ENCODE data around the gene TRMU.
"Not testable (repeated sequence)": the region's sequence is repeated elsewhere in the genome, so short reads cannot be mapped to it uniquely, and the experiment has no call there.

The TRMU gene

GRCh38 chr22:46382524-46382923, 47.0 kb downstream of the TRMU start:
- FAIRE-seq (no peak), DNase-seq (ENCODE audit: low spot score) (no peak)

DNA sequence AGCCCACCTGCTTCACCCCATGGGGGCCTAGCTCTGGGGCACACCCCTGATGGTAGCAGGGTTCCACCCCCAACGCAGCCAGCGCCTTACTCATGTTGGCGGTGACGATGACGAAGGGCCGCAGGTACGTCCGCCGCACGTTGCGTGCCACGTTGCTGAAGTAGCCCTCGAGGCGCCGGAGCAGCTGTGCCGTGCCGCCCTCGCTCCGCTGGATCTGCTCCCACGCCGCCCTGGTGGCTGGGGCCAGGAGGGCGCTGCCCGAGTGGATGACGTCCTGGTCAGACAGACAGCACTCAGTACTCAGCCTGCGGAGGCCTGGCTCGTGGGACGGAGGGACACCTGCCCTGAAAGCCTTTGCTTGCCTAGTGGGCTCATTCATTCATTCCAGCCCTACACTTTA, 50.8 kb downstream of the TRMU start:
- DNase-seq (ENCODE audit: low spot score) (no peak), FAIRE-seq (no peak)

GRCh38 chr22:46387748-46388147, 52.2 kb downstream of the TRMU start:
- no peak for DNase-seq (ENCODE audit: low spot score)
- no peak for FAIRE-seq

DNA sequence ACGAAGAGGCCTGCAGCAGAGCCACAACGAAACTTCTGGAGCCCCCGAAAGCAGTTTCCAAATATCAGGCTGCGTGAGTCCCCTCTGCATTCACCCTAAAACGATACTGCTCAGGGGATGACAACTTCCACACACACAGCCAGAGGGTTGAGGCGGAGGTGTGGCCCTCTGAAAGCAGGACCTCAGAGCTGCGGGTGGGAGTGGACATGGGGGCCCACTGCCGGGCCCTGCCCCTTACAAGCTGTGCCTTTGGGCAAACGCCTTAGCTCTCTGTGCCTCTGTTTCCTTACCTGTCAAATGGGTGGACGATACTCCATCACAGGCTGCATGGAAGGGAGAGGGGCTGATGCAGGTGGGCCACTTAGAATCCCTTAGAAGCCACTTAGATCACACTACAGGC, 53.1 kb downstream of the TRMU start:
- FAIRE-seq (no peak), DNase-seq (ENCODE audit: low spot score) (no peak)

DNA sequence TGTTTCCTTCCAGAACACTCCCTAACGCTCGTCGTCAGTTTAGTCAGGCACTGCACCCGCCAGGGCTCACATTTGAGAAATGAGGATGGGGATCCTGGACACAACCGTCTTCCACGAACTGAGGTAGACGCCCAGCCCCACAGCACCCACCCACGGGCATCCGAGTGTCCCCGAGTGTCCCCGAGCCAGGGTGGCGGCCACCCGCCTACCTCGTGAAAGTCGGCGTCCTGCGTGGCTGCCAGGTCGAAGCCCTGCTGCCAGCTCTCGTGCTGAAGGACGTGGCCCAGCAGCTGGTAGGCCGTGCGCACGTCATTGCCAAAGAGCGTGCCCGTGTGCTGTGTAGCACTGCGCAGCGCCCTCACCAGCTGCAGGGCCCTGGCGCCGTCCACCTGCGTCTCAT, 53.6 kb downstream of the TRMU start:
- FAIRE-seq (no peak), DNase-seq (ENCODE audit: low spot score) (no peak)

GRCh38 chr22:46390105-46390651, 54.7 kb downstream of the TRMU start:
- no peak for DNase-seq (ENCODE audit: low spot score)
- FAIRE-seq: no peak

DNA sequence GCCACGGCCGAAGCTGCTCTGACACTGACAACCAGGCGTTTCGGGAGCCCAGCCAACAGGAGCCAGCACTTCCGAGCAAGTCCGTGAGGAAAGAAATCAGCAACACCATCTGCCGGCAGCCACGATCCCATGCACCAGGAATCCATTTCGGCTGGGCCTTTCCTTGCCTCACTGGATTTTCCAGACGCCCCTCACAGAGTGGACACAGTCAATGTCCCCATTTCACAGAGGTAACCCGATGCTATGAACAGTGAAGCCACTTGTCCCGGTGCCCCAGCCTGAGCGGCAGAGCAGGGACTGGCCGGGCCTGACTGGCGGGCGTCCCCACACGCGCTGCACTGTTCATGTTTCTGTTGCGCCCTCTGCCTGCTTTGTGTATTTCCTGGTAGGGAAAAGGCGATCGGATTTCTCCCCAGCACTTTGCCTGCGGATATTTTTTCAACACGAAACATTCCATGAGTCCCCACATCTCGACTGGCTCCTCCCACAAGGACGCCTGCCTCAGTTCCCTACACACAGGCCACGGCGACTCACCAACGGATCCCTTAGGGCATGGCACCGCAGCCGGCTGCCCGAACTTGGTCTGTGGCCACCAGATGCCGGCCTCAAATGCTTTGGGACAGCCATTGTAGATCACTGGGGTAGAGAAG, 55.3 kb downstream of the TRMU start:
- no peak for DNase-seq (ENCODE audit: low spot score)

DNA sequence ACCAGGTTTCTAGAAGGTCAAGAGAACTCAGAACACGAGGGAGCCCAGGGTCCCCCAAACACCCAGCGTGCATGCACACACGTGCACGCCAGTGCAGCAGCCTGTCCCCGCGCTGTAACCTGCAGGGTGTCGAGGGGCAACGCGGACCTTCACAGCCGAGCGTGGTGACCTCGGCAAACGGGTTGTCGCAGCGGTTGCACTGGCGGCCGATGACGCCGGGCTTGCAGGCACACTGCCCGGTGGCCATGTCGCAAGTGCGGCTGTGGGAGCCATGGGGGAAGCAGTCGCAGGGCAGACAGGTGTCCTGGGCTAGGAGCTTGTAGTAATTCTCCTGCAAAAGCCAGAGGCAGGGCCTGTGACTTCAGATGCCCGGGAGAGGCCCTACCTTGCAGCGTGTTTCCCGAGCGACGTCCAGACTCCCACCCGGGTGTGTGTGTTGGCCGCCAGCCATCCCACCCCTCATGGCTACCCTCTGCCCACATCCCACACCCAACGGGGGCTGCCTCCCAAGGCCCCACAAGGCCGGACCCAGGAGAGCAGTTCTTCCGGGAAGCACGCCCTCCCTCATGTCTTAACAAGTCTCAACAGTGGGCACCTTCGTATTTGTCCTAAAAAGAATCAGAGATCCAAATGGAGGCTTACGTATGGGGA, 56.1 kb downstream of the TRMU start:
- no peak for FAIRE-seq
- DNase-seq (ENCODE audit: low spot score): no peak

More for the DNA sequence above, 55.3 kb downstream of the TRMU start:
- FAIRE-seq: no peak

GRCh38 chr22:46392137-46392844, 56.8 kb downstream of the TRMU start:
- no peak for FAIRE-seq
- DNase-seq (ENCODE audit: low spot score): no peak

- no peak for DNase-seq (ENCODE audit: low spot score)
- no peak for FAIRE-seq
Observed at GRCh38 chr22:46393873-46394272, 58.4 kb downstream of the TRMU start.

DNA sequence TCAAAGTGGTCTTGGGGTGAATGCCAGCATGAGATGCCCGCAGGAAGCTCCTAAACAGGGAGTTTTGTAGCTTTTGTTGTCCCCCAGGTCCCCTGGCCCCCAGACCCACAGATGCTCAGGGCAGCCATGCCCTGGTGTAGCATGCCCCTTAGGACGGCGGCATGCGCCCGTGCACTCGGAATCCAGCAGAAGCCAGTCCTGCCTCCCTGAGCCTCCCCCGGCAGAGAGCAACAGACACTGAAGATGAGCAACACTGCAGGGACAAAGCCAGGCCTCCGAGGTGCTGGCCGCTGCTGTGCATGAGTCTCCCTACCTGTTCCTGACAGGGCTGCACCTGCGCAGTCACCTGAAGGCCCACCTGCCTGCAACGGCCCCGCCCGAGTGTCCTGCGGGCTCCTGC, 59.1 kb downstream of the TRMU start:
- FAIRE-seq: no peak
- no peak for DNase-seq (ENCODE audit: low spot score)

GRCh38 chr22:46395145-46395544, 59.6 kb downstream of the TRMU start:
- no peak for FAIRE-seq
- no peak for DNase-seq (ENCODE audit: low spot score)

DNA sequence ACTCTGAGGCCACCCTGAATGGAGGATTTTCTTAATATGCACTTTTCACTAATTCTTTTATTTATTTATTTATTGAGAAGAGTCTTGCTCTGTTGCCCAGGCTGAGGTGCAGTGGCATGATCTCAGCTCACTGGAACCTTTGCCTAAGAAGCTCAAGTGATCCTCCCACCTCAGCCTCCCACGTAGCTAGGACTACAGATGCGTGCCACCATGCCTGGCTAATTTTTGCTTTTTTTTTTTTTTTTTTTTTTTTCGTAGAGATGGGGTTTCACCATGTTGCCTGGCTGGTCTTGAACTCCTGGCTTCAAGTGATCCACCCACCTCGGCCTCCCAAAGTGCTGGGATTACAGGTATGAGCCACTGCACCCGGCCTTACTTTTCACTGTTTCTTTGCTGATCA, 61.5 kb downstream of the TRMU start:
- DNase-seq (ENCODE audit: low spot score); FAIRE-seq: not testable (repeated sequence)

- FAIRE-seq (no peak), DNase-seq (ENCODE audit: low spot score) (no peak)
Observed at GRCh38 chr22:46397514-46397913, 62.0 kb downstream of the TRMU start.

- FAIRE-seq (no peak), DNase-seq (ENCODE audit: low spot score) (no peak)
Observed at GRCh38 chr22:46397951-46398350, 62.4 kb downstream of the TRMU start.

GRCh38 chr22:46399251-46400024, 63.9 kb downstream of the TRMU start:
- FAIRE-seq: no peak
- DNase-seq (ENCODE audit: low spot score): no peak

GRCh38 chr22:46401370-46401769, 65.9 kb downstream of the TRMU start:
- DNase-seq (ENCODE audit: low spot score) (no peak), FAIRE-seq (no peak)

DNA sequence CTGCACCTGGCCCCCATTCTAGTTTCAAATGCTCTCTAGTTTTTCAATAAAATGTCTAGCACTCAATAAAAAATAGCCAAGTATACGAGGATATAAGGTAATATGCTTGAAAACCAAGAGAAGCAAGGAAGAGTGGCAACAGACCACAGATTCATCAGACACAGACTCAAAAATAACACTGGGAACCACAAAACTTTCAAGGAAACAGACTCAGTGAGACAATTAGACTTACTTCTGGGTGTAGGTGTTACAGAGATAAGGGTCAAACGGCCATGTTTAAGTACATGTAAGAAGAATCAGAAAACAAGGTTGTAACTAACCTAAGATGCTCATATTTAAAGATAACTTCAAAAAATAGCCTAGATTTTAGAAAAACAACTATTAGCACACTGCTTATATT, 67.0 kb downstream of the TRMU start:
- no peak for FAIRE-seq
- DNase-seq (ENCODE audit: low spot score): no peak

DNA sequence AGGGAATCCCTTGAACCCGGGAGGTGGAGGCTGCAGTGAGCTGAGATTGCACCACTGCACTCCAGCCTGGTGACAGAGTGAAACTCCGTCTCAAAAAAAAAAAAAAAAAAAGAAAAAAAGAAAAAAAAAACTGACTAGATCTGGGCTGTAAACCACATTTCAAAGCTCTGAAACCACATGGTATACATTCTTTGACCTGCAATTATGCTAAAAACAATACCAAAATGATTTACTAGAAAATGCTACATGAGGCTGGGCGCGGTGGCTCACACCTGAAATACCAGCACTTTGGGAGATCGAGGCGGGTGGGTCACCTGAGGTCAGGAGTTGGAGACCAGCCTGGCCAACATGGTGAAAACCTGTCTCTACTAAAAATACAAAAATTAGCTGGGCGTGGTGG, 68.4 kb downstream of the TRMU start:
- not testable (repeated sequence) for FAIRE-seq; DNase-seq (ENCODE audit: low spot score)

DNA sequence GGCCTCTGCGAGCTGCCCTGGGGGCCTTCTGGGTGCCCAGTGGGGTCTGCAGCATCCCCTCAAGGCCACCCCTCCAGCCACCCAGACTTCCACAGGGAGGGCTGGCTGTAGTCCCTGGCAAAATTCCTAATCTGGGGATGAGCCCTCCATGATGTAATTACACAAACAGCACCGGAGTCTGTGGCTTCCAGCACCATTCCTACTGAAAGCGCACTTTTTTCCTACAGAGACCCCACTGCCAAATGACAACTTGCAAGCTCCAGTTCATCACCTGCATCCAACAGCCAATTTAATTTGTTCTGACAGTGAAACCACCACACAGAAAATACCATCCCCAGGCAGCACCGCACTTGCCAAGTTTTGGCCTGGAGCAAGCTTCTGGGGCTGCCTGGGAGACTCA, 70.4 kb downstream of the TRMU start:
- DNase-seq (ENCODE audit: low spot score): no peak
- FAIRE-seq: no peak

- FAIRE-seq (no peak), DNase-seq (ENCODE audit: low spot score) (no peak)
Observed at GRCh38 chr22:46406349-46406748, 70.8 kb downstream of the TRMU start.

DNA sequence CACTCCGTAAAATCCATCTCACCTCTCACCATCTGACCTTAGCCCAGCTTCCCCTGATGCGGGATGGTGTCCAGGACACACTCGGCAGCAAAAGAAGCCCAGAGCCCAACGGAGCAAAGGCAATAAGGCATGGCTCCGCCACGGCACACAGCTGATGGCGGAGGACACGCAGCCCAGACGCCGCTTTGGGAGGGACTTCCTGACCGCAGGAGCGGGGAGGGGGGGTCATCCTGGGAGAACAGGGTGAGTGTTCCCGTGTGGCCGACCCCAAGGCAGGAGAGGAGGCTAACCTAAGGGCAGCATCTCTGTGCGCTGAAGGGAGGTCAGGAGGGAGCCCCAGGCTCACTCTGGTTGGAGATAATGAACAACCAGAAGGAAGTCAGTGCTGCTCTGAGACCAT, 71.3 kb downstream of the TRMU start:
- no peak for FAIRE-seq

More for the DNA sequence above, 71.3 kb downstream of the TRMU start:
- no peak for DNase-seq (ENCODE audit: low spot score)

Data from RCC 7860 (cell line).